Neuronal stem cell (in vitro differentiated cells): ENCODE results near the gene AHCYL2.

ENCODE experiments used
- DNase-seq: peaks from one replicate; pipeline ENCODE4 v3.0.0-alpha.2; 2013; ENCODE audit warnings: low spot score
- H2AFZ ChIP-seq: one replicate; pipeline ENCODE4 v1.6.1; 2013; ENCODE audit warnings: mild to moderate bottlenecking, low read length, inconsistent platforms
- H2AK5ac ChIP-seq: 2 replicates; pipeline ENCODE4 v1.6.1; 2013; ENCODE audit warnings: low read depth, mild to moderate bottlenecking, inconsistent platforms, low read length, moderate library complexity, mixed read lengths
- H2BK120ac ChIP-seq: 2 replicates; pipeline ENCODE4 v1.6.1; 2013; ENCODE audit warnings: low read depth, mild to moderate bottlenecking, inconsistent platforms, low read length, moderate library complexity, mixed read lengths
- H2BK12ac ChIP-seq: one replicate; pipeline ENCODE4 v1.6.1; 2013; ENCODE audit warnings: low read length, inconsistent platforms
- H2BK15ac ChIP-seq: 2 replicates; pipeline ENCODE4 v1.6.1; 2013; ENCODE audit warnings: mild to moderate bottlenecking, low read length, inconsistent platforms, mixed read lengths
- H2BK5ac ChIP-seq: one replicate; pipeline ENCODE4 v1.6.1; 2013; ENCODE audit warnings: inconsistent platforms, mild to moderate bottlenecking, low read length, moderate library complexity
- H3K14ac ChIP-seq: one replicate; pipeline ENCODE4 v1.6.1; 2013; ENCODE audit warnings: low read length, inconsistent platforms
- H3K18ac ChIP-seq: 2 replicates; pipeline ENCODE4 v1.6.1; 2013; ENCODE audit warnings: low read length, inconsistent platforms
- H3K23ac ChIP-seq: 2 replicates; pipeline ENCODE4 v1.6.1; 2013; ENCODE audit warnings: low read depth, mild to moderate bottlenecking, mixed read lengths, low read length, inconsistent platforms; ENCODE audit not compliant: poor library complexity
- H3K27ac ChIP-seq: replicated peaks from 3 replicates; pipeline ENCODE4 v1.5.1; 2013; ENCODE audit warnings: low read length, inconsistent platforms
- H3K27me3 ChIP-seq, 3 experiments: 2 replicates each; pipeline ENCODE4 v1.6.1; 2013; ENCODE audit warnings: low read length in 3 of 3, mild to moderate bottlenecking in 2 of 3, inconsistent platforms in 1 of 3, low read depth in 1 of 3, mixed read lengths in 1 of 3, moderate library complexity in 1 of 3; ENCODE audit not compliant: control insufficient read depth in 3 of 3, insufficient read depth in 3 of 3
- H3K36me3 ChIP-seq, 2 donors: replicated peaks in 1 of 2; 2 replicates each; pipeline ENCODE4 v1.6.1; 2013; ENCODE audit warnings: low read length in 2 of 2; ENCODE audit not compliant: control insufficient read depth in 2 of 2, insufficient read depth in 2 of 2
- H3K4ac ChIP-seq: 2 replicates; pipeline ENCODE4 v1.6.1; 2013; ENCODE audit warnings: inconsistent platforms, mild to moderate bottlenecking, low read length, moderate library complexity
- H3K4me1 ChIP-seq, 2 donors: 1 replicate in 1 of 2; 2 replicates in 1 of 2; pipeline ENCODE4 v1.6.1; 2013; ENCODE audit warnings: low read length in 2 of 2, low read depth in 1 of 2; ENCODE audit not compliant: control insufficient read depth in 2 of 2, insufficient read depth in 1 of 2
- H3K4me2 ChIP-seq: one replicate; pipeline ENCODE4 v1.6.1; 2013; ENCODE audit warnings: mild to moderate bottlenecking, low read length, inconsistent platforms; ENCODE audit not compliant: insufficient read depth, poor library complexity, severe bottlenecking
- H3K4me3 ChIP-seq, 2 donors: 2 replicates each; pipeline ENCODE4 v1.5.1; 2013; ENCODE audit warnings: low read length in 2 of 2, mild to moderate bottlenecking in 2 of 2, inconsistent platforms in 1 of 2, moderate library complexity in 1 of 2
- H3K79me1 ChIP-seq: one replicate; pipeline ENCODE4 v1.6.1; 2013; ENCODE audit warnings: low read depth, mild to moderate bottlenecking, inconsistent platforms, low read length, moderate library complexity
- H3K9ac ChIP-seq: one replicate; pipeline ENCODE4 v1.6.1; 2013; ENCODE audit warnings: mild to moderate bottlenecking, low read depth, low read length, inconsistent platforms; ENCODE audit not compliant: poor library complexity
- H3K9me3 ChIP-seq, 2 donors: replicated peaks in 1 of 2; 2 replicates each; pipeline versions ENCODE3 to v1.6.1; 2013; ENCODE audit warnings: low read length in 2 of 2, mild to moderate bottlenecking in 2 of 2, inconsistent platforms in 1 of 2, low read depth in 1 of 2, mixed read lengths in 1 of 2, moderate library complexity in 1 of 2; ENCODE audit not compliant: control insufficient read depth in 2 of 2, insufficient read depth in 1 of 2
- H4K8ac ChIP-seq: one replicate; pipeline ENCODE4 v1.6.1; 2013; ENCODE audit warnings: low read depth, mild to moderate bottlenecking, inconsistent platforms, low read length, moderate library complexity
- H4K91ac ChIP-seq: one replicate; pipeline ENCODE4 v1.6.1; 2013; ENCODE audit warnings: low read length, low read depth, mild to moderate bottlenecking, inconsistent platforms; ENCODE audit not compliant: poor library complexity
- WGBS, 2 donors: extraction: QIAGEN DNeasy Blood & Tissue Kit; methylation state at CpG; one replicate each; pipeline ENCODE4 v1.1.7; 2013; ENCODE audit warnings: missing lambda C conversion rate in 2 of 2, mixed read lengths in 1 of 2; ENCODE audit not compliant: insufficient read length in 2 of 2, insufficient replicate concordance in 1 of 2; ENCODE audit errors: extremely low coverage in 2 of 2; 5-methylcytosine and 5-hydroxymethylcytosine counted together

The AHCYL2 gene

DNA sequence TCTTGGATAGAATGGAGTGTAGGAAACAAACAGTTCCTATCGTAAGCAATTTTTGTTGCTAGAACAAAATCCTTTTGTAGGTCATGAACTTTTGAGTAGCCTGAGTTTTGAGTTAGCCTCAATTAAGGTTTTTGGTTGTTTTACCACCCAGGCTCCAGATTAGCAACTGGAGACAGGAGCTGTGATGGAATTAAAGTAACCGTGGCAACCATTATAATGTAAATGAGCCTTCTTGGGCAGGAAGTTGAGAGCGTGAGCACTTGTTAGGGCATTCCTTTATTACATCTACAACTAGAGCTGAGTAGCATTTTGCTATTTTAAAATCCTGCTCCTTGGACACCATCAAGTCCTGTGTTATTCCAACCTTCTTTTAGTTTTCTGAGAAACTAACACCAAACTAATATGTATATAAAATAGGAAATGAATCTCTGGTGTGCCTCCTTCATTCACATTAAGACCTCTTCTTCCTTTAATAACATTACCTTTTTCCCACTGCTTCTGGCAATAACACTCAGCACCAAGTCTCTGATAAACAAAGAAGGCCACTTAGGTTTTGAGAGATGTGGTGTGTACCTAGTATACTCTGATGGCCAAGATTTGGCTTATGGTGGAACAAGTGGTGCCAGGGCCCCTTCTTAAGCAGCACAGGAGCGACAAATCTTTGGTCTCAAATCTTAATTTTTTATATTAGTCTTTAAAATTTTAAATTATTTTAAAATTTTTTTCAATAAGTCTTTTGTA is 34.0 kb downstream of the AHCYL2 start:
- no peak overlapping the region for H2AFZ ChIP-seq
- no peak overlapping the region for H3K18ac ChIP-seq
- H4K91ac ChIP-seq: no peak overlapping the region
- WGBS, 2 donors: no CpG with 5 or more reads among the region's 4 CpGs
- no peak overlapping the region for H2BK120ac ChIP-seq
- H3K14ac ChIP-seq: no peak overlapping the region
- H2BK5ac ChIP-seq: no peak overlapping the region
- peaks cover 13 to 24% of the 10 kb centered on the region in 2 donors for H3K4me1 ChIP-seq
- H2AK5ac ChIP-seq: no peak overlapping the region
- no peak overlapping the region for H4K8ac ChIP-seq
- H3K9ac ChIP-seq: no peak overlapping the region
- H3K79me1 ChIP-seq: no peaks in the 10 kb centered on the region
- H3K36me3 ChIP-seq: peaks cover 0 to 3% of the 10 kb centered on the region in 2 donors
- no peak overlapping the region for H2BK15ac ChIP-seq
- H3K4me2 ChIP-seq: no peak overlapping the region
- peak overlapping the region; percentile 90 for H3K27ac ChIP-seq
- no peak overlapping the region for H3K23ac ChIP-seq
- no peaks in the 10 kb centered on the region for H3K27me3 ChIP-seq
- H3K4me3 ChIP-seq: no peak overlapping the region
- H3K9me3 ChIP-seq: peaks cover 0 to 18% of the 10 kb centered on the region in 2 donors
- no peak overlapping the region for H3K4ac ChIP-seq
- no peak overlapping the region for H2BK12ac ChIP-seq
- DNase-seq: peak; percentile 89

DNA sequence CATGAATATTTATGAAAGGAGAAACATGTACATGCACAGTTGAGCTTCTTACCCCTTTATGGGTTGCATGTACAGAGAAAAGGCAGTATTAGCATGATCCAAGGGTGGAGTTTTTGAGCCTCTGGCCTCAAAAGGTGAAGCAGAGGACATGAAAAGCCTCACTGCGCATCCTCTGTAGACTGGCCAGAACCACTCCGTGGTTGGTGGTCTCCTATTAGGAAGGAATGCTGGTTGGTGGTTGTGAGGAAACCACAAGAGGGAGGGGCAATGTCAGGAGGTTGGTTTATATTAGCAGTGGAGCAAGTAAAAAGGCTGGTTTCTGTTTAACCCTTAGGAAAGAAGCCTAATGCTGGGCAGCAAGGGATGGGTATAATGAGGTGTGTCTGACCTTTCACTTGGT is 37.5 kb downstream of the AHCYL2 start:
- Histone ChIP-seq H4K91ac (no peak overlapping the region), H3K18ac (no peak overlapping the region), H4K8ac (no peak overlapping the region), H3K79me1 (peaks cover 1% of the 10 kb centered on the region), H3K4me3 (no peak overlapping the region), H3K27ac (no peak overlapping the region), H3K4me2 (no peak overlapping the region), H2AFZ (no peak overlapping the region), H2BK12ac (no peak overlapping the region), H3K23ac (no peak overlapping the region), H3K14ac (no peak overlapping the region), H3K36me3 (no peaks in the 10 kb centered on the region), H3K4me1 (peaks cover 17 to 22% of the 10 kb centered on the region in 2 donors), H2BK120ac (no peak overlapping the region), H3K9me3 (peaks cover 0 to 7% of the 10 kb centered on the region in 2 donors), H3K4ac (no peak overlapping the region), H3K27me3 (no peaks in the 10 kb centered on the region), H2AK5ac (no peak overlapping the region), H2BK5ac (no peak overlapping the region), H2BK15ac (no peak overlapping the region), H3K9ac (no peak overlapping the region)
- WGBS, 2 donors: no CpG with 5 or more reads among the region's 2 CpGs
- DNase-seq: no peak

DNA sequence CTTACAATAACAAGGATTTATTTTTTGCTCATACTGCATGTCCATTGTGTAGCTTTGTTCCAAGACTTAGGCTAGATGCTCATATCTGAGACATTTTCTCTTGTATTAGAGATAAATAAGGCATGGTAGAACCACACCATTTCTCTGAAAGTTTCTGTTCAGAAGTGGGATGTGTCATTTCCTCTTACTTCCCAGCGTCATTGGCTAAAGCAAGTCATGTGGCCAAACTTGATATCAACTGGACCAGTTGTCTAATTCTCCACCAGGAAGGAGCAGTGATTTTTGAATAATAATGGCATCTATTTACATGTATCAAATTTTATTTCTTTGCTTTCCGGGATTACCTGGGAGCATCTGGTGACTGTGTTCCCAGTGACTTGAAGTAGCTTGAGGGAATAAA is 38.3 kb downstream of the AHCYL2 start:
- Histone ChIP-seq H3K4me1 (peaks cover 16% of the 10 kb centered on the region in 2 donors), H3K4me3 (no peak overlapping the region), H3K4me2 (no peak overlapping the region), H4K91ac (no peak overlapping the region), H2BK5ac (no peak overlapping the region), H3K27me3 (no peaks in the 10 kb centered on the region), H3K4ac (no peak overlapping the region), H3K18ac (no peak overlapping the region), H3K79me1 (peaks cover 1% of the 10 kb centered on the region), H3K36me3 (no peaks in the 10 kb centered on the region), H2BK120ac (no peak overlapping the region), H3K27ac (no peak overlapping the region), H4K8ac (no peak overlapping the region), H2BK15ac (no peak overlapping the region), H3K23ac (no peak overlapping the region), H3K9me3 (peaks cover 0 to 6% of the 10 kb centered on the region in 2 donors), H2AFZ (no peak overlapping the region), H3K9ac (no peak overlapping the region), H2AK5ac (no peak overlapping the region), H2BK12ac (no peak overlapping the region), H3K14ac (no peak overlapping the region)
- no CpG with 5 or more reads among the region's 2 CpGs for WGBS, 2 donors
- no peak for DNase-seq

DNA sequence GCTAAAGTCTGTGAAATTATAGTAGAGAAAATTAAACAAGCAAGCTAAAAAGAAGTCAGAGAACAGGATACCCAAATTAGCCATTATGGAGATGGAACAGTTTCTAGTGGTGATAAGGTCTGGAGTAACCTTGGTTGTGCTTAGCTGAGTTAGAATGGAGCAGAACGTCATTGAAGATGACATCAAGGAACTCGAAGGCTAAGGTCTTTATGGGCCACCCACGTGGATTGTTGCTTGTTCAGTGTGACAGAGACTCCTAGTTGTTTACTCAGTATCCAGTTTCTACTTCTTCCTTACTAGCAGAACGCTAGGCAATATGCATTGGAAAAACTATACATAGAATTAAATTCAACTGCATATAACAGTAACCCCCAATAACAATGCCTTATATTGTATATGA is 39.7 kb downstream of the AHCYL2 start:
- no CpG with 5 or more reads among the region's 4 CpGs for WGBS, 2 donors
- H3K4me2 ChIP-seq: no peak overlapping the region
- H4K8ac ChIP-seq: no peak overlapping the region
- no peak overlapping the region for H2BK12ac ChIP-seq
- H2AK5ac ChIP-seq: no peak overlapping the region
- no peak overlapping the region for H2AFZ ChIP-seq
- peaks cover 11 to 15% of the 10 kb centered on the region in 2 donors for H3K4me1 ChIP-seq
- no peak overlapping the region for H3K4me3 ChIP-seq
- H3K36me3 ChIP-seq: no peaks in the 10 kb centered on the region
- H4K91ac ChIP-seq: no peak overlapping the region
- H2BK120ac ChIP-seq: no peak overlapping the region
- H3K27ac ChIP-seq: no peak overlapping the region
- DNase-seq: no peak
- no peak overlapping the region for H3K14ac ChIP-seq
- no peak overlapping the region for H2BK15ac ChIP-seq
- peaks cover 0 to 6% of the 10 kb centered on the region in 2 donors for H3K9me3 ChIP-seq
- no peak overlapping the region for H3K4ac ChIP-seq
- H3K27me3 ChIP-seq: no peaks in the 10 kb centered on the region
- no peak overlapping the region for H3K18ac ChIP-seq
- H3K79me1 ChIP-seq: peaks cover 1% of the 10 kb centered on the region
- no peak overlapping the region for H3K23ac ChIP-seq
- H3K9ac ChIP-seq: no peak overlapping the region
- no peak overlapping the region for H2BK5ac ChIP-seq
